HepG2 (cell line): ENCODE data around the gene SWI5. TPM values are rescaled to one million over a fixed set of nuclear protein-coding genes. Genes with fewer than 3 reads are reported as not detected.

Source experiments
- ATAC-seq: fragments of 200-7000 bp; cut with Tn5 transposase; 3 replicates; pipeline ENCODE4 v1.9.1; 2020; ENCODE audit warnings: mild to moderate bottlenecking, moderate library complexity
- BruUV-seq: library from RNA; stranded (reverse); fragments of 400-500 nt; replicated peaks from 2 replicates; lab custom pipeline; 2021; lab: Mats Ljungman, UMichigan
- CTCF ChIA-PET: fragments of 300-600 bp; formaldehyde crosslinking; extraction: SDS; loops from one replicate; lab custom pipeline; 2021; ENCODE audit warnings: low total read pairs, inconsistent platforms, low intra/inter-chr PET ratio; lab: Yijun Ruan, JAX
- POLR2A ChIA-PET: fragments of 350-600 bp; sonication (Branson Sonifier 250); formaldehyde crosslinking; loops from one replicate; lab custom pipeline; 2020; ENCODE audit warnings: antibody characterized with exemption, inconsistent platforms; lab: Yijun Ruan, JAX
- DNase-seq: peaks from one replicate; pipeline ENCODE4 v3.0.0-alpha.2; 2015; ENCODE audit warnings: low spot score
- FAIRE-seq: peaks from 3 replicates; lab custom pipeline; 2011; peaks lifted over from hg19 to GRCh38; lab: Jason Lieb, UNC
- H2AFZ ChIP-seq: one replicate; pipeline ENCODE4 v1.6.1; 2011; ENCODE audit warnings: low read length, inconsistent platforms
- H3K27ac ChIP-seq: fragments of 300-600 bp; 3 replicates; pipeline ENCODE4 v1.8.0; 2011; ENCODE audit warnings: mixed run types, mild to moderate bottlenecking, mixed read lengths, low read length, inconsistent platforms; ENCODE audit not compliant: insufficient read depth; ENCODE audit errors: extremely low read length
- H3K27me3 ChIP-seq, 2 experiments: fragments of 200-600 bp in 1 of 2; 2 replicates in 1 of 2; 3 replicates in 1 of 2; pipeline versions ENCODE4 v1.6.0 to v1.8.0; 2011; ENCODE audit warnings: low read length in 2 of 2, mild to moderate bottlenecking in 2 of 2, moderate library complexity in 2 of 2, inconsistent platforms in 1 of 2; ENCODE audit not compliant: insufficient read depth in 2 of 2, control insufficient read depth in 1 of 2
- H3K36me3 ChIP-seq, 2 experiments: fragments of 200-600 bp in 1 of 2; replicated peaks in 1 of 2; 2 replicates in 1 of 2; 3 replicates in 1 of 2; pipeline versions ENCODE4 v1.5.1 to v1.8.0; 2011; ENCODE audit warnings: low read length in 2 of 2, inconsistent platforms in 1 of 2; ENCODE audit not compliant: insufficient read depth in 2 of 2, control insufficient read depth in 1 of 2
- H3K4me1 ChIP-seq: 2 replicates; pipeline ENCODE4 v1.5.1; 2012; ENCODE audit warnings: low read length, inconsistent platforms; ENCODE audit not compliant: insufficient read depth
- H3K4me2 ChIP-seq: 2 replicates; pipeline ENCODE4 v1.6.0; 2011; ENCODE audit warnings: low read depth, low read length, inconsistent platforms
- H3K4me3 ChIP-seq, 3 experiments: fragments of 200-600 bp in 1 of 3; sonication (generic), shearing (Covaris generic) in 1 of 3; replicated peaks in 1 of 3; 2 replicates each; pipeline ENCODE4 v1.5.1; 2011 to 2016; ENCODE audit warnings: low read length in 3 of 3, inconsistent platforms in 2 of 3, low read depth in 2 of 3, mild to moderate bottlenecking in 2 of 3, control low read depth in 1 of 3, mixed read lengths in 1 of 3; ENCODE audit not compliant: insufficient read depth in 1 of 3
- H3K79me2 ChIP-seq: one replicate; pipeline ENCODE4 v1.6.1; 2011; ENCODE audit warnings: low read length, inconsistent platforms; ENCODE audit not compliant: insufficient read depth
- H3K9ac ChIP-seq: 2 replicates; pipeline ENCODE4 v1.6.0; 2011; ENCODE audit warnings: mild to moderate bottlenecking, low read depth, low read length, inconsistent platforms; ENCODE audit not compliant: insufficient read depth
- H3K9me3 ChIP-seq: 2 replicates; pipeline ENCODE4 v1.5.1; 2012; ENCODE audit warnings: mild to moderate bottlenecking, low read length
- H4K20me1 ChIP-seq: 2 replicates; pipeline ENCODE4 v1.6.0; 2011; ENCODE audit warnings: inconsistent platforms, mild to moderate bottlenecking, low read length, moderate library complexity; ENCODE audit not compliant: insufficient read depth
- AGO1 ChIP-seq: fragments of 200-400 bp; formaldehyde crosslinking; IDR thresholded peaks from 2 replicates; pipeline ENCODE4 v1.6.1; 2017; ENCODE audit warnings: mild to moderate bottlenecking, low read depth, low read length, moderate library complexity; ENCODE audit not compliant: poor library complexity, severe bottlenecking
- ARHGAP35 ChIP-seq: sonication (generic); formaldehyde crosslinking; IDR thresholded peaks from 2 replicates; pipeline ENCODE4 v1.9.0; 2022; ENCODE audit warnings: mild to moderate bottlenecking, inconsistent platforms, moderate library complexity, missing genetic modification reagents, borderline replicate concordance
- ATF7 ChIP-seq, 2 experiments: fragments of 450-650 bp in 1 of 2; sonication (generic) in 1 of 2; formaldehyde crosslinking in 1 of 2; IDR thresholded peaks; 2 replicates each; pipeline versions ENCODE4 v1.4.0 to v1.6.1; 2016 to 2020; ENCODE audit warnings: antibody characterized with exemption in 1 of 2, mild to moderate bottlenecking in 1 of 2, missing genetic modification reagents in 1 of 2
- CCAR2 ChIP-seq: fragments of 200-400 bp; formaldehyde crosslinking; optimal IDR thresholded peaks from 2 replicates; pipeline ENCODE3; 2018; ENCODE audit warnings: low read depth, mild to moderate bottlenecking, low read length, moderate library complexity
- ELF4 ChIP-seq: sonication (generic); formaldehyde crosslinking; IDR thresholded peaks from 2 replicates; pipeline ENCODE4 v1.5.0; 2020; ENCODE audit warnings: missing genetic modification reagents, mild to moderate bottlenecking, moderate library complexity, borderline replicate concordance
- GFI1 ChIP-seq: sonication (generic); formaldehyde crosslinking; IDR thresholded peaks from 2 replicates; pipeline ENCODE4 v1.5.0; 2020; ENCODE audit warnings: missing genetic modification reagents, mild to moderate bottlenecking, borderline replicate concordance
- MAZ ChIP-seq, 2 experiments: sonication (generic) in 1 of 2; formaldehyde crosslinking in 1 of 2; IDR thresholded peaks; 2 replicates each; pipeline versions ENCODE4 v1.5.0 to v1.6.1; 2012 to 2020; ENCODE audit warnings: low read depth in 2 of 2, mild to moderate bottlenecking in 2 of 2, borderline replicate concordance in 1 of 2, improper control_type of control experiment in 1 of 2, low read length in 1 of 2, missing genetic modification reagents in 1 of 2, moderate library complexity in 1 of 2
- MEIS2 ChIP-seq: sonication (generic); formaldehyde crosslinking; IDR thresholded peaks from 2 replicates; pipeline ENCODE4 v1.9.0; 2021; ENCODE audit warnings: mild to moderate bottlenecking, missing genetic modification reagents
- SALL2 ChIP-seq: sonication (generic); formaldehyde crosslinking; IDR thresholded peaks from 2 replicates; pipeline ENCODE4 v1.8.1; 2023; ENCODE audit warnings: mild to moderate bottlenecking, missing genetic modification reagents, inconsistent platforms
- ZIK1 ChIP-seq: sonication (generic); formaldehyde crosslinking; IDR thresholded peaks from 2 replicates; pipeline ENCODE4 v1.5.0; 2020; ENCODE audit warnings: mild to moderate bottlenecking, low read depth, missing genetic modification reagents, borderline replicate concordance
- ZNF136 ChIP-seq: sonication (generic); formaldehyde crosslinking; IDR thresholded peaks from 2 replicates; pipeline ENCODE4 v1.8.1; 2022; ENCODE audit warnings: low read depth, mild to moderate bottlenecking, moderate library complexity, missing genetic modification reagents
- ZNF772 ChIP-seq: sonication (generic); formaldehyde crosslinking; IDR thresholded peaks from 2 replicates; pipeline ENCODE4 v1.5.0; 2020; ENCODE audit warnings: mild to moderate bottlenecking, missing genetic modification reagents
- WGBS: methylation state at CpG from one replicate; pipeline ENCODE4 v1.1.6; 2017; ENCODE audit warnings: low lambda C conversion rate; 5-methylcytosine and 5-hydroxymethylcytosine counted together
- in situ Hi-C: cut with HindIII; loops from 2 replicates; pipeline ENCODE4 v1.10.0; 2017; ENCODE audit warnings: low pct_unique_long_range_greater_than_20kb; ENCODE audit not compliant: extremely low pct_ligation_motif_present
- intact Hi-C: fragments of 100-400 bp; cut with micrococcal nuclease; formaldehyde crosslinking; loops from one replicate; pipeline ENCODE4 v1.10.0; 2022; ENCODE audit not compliant: unreplicated experiment
- polyA plus RNA-seq, 8 experiments: library from polyadenylated mRNA; depleted of rRNA in 3 of 8; stranded (reverse) in 7 of 8; unstranded in 1 of 8; fragments of >200 nt; fragmentation: Illumina TruSeq in 4 of 8; extraction: Trizol in 4 of 8; gene quantifications; 2 replicates each; pipeline versions ENCODE4 v1.2.1 to v1.2.3, GENCODE V29; 2011 to 2016; ENCODE audit warnings: low read depth in 4 of 8, missing spikeins in 1 of 8, mixed read lengths in 1 of 8; ENCODE audit not compliant: insufficient read depth in 1 of 8
- total RNA-seq, 5 experiments: library from RNA; depleted of rRNA; stranded (reverse); fragments of >200 nt; fragmentation: Illumina TruSeq; extraction: Trizol; gene quantifications; 2 replicates each; pipeline ENCODE4 v1.2.3, GENCODE V29; 2016; ENCODE audit warnings: low read depth in 1 of 5
- TF ChIP-seq, protein P1 (sequence below): sonication (generic); formaldehyde crosslinking; IDR thresholded peaks from 2 replicates; pipeline ENCODE4 v1.4.0; 2020; ENCODE audit warnings: mild to moderate bottlenecking, missing genetic modification reagents, borderline replicate concordance

SWI5 gene
- total and polyA plus RNA-seq, 2 of the 13 experiments (the other 11 are each of a cell fraction or from before 2014, with no cell fraction given): 39.2 to 41.0 TPM

DNA sequence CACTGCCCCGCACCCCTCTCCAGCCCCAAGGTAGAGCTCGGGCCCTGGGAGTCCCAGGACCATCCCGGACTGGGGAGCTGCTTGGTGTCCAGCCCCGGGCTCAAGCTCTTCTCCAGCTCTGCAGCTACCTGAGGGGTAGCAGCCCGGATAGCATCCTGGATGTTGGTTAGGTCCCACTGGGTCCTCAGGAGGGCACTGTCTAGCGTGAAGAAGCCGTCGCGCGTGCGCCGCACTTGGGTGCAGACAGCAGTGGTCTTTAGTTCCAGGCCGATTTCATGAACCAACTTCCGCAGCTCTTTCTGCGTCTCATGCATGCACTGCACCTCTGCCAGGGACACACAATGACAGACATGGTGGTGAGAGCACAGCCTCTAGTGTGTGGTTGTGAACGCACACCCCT, 33.5 kb downstream of the SWI5 start (continued):
- TF ChIP-seq ARHGAP35 (CRISPR knock-in tag): no peak
- no peak for TF ChIP-seq SALL2 (CRISPR knock-in tag)
- TF ChIP-seq, protein P1, sequence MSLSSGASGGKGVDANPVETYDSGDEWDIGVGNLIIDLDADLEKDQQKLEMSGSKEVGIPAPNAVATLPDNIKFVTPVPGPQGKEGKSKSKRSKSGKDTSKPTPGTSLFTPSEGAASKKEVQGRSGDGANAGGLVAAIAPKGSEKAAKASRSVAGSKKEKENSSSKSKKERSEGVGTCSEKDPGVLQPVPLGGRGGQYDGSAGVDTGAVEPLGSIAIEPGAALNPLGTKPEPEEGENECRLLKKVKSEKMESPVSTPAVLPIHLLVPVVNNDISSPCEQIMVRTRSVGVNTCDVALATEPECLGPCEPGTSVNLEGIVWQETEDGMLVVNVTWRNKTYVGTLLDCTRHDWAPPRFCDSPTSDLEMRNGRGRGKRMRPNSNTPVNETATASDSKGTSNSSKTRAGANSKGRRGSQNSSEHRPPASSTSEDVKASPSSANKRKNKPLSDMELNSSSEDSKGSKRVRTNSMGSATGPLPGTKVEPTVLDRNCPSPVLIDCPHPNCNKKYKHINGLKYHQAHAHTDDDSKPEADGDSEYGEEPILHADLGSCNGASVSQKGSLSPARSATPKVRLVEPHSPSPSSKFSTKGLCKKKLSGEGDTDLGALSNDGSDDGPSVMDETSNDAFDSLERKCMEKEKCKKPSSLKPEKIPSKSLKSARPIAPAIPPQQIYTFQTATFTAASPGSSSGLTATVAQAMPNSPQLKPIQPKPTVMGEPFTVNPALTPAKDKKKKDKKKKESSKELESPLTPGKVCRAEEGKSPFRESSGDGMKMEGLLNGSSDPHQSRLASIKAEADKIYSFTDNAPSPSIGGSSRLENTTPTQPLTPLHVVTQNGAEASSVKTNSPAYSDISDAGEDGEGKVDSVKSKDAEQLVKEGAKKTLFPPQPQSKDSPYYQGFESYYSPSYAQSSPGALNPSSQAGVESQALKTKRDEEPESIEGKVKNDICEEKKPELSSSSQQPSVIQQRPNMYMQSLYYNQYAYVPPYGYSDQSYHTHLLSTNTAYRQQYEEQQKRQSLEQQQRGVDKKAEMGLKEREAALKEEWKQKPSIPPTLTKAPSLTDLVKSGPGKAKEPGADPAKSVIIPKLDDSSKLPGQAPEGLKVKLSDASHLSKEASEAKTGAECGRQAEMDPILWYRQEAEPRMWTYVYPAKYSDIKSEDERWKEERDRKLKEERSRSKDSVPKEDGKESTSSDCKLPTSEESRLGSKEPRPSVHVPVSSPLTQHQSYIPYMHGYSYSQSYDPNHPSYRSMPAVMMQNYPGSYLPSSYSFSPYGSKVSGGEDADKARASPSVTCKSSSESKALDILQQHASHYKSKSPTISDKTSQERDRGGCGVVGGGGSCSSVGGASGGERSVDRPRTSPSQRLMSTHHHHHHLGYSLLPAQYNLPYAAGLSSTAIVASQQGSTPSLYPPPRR (CRISPR knock-in tag): no peak
- no peak for TF ChIP-seq CCAR2
- no peak for TF ChIP-seq MAZ (IDR thresholded peaks at IDR 0.05; ENCODE audit: borderline replicate concordance, low read depth, low read length)
- no peak for TF ChIP-seq MAZ (CRISPR knock-in tag; IDR thresholded peaks at IDR 0.05; ENCODE audit: low read depth)

DNA sequence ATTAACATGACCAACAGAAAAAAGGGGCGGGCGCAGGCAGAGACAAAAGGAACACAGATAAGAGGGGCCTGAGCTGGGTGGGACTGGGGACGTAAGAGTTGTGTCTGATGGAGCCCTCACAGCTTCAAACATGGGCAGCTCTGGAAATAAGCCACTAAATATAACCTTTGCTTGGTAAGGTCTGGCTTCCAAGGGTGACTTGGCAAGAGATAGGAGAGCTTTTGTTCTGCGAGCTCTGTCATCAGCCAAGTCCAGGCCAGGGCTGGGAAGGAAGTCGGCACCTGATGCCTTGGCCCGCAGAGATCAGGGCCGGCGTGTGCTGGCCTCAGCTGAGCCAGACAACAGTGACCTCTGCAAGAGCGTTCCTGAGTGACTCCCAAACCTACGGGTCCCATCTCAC, 34.4 kb downstream of the SWI5 start:
- H3K27me3 ChIP-seq: no peaks in the 10 kb centered on the region
- no peak overlapping the region for H3K4me3 ChIP-seq
- no peak overlapping the region for H3K27ac ChIP-seq
- in situ Hi-C loops: no loop called here
- no peaks in the 10 kb centered on the region for H4K20me1 ChIP-seq
- H3K9ac ChIP-seq: no peak overlapping the region
- no peaks in the 10 kb centered on the region for H3K4me1 ChIP-seq
- BruUV-seq: no TSS peak
- POLR2A ChIA-PET: interaction anchor here (0.6 to 3.0 kb wide), 3 partner anchors 10 to 64 kb away, joined by 3 to 15 read pairs (median 3); no protein-coding TSS in a partner anchor
- ATAC-seq (no peak), DNase-seq (no peak), FAIRE-seq (no peak)
- H3K79me2 ChIP-seq: no peaks in the 10 kb centered on the region
- WGBS: over 99% methylated on average over 7 of the region's 10 CpGs
- peaks cover 16 to 45% of the 10 kb centered on the region in 2 experiments for H3K36me3 ChIP-seq
- H3K4me2 ChIP-seq: no peak overlapping the region
- intact Hi-C loops: no loop called here
- CTCF ChIA-PET: no interaction called here
- H3K9me3 ChIP-seq: no peaks in the 10 kb centered on the region
- no peak overlapping the region for H2AFZ ChIP-seq
- no peak for TF ChIP-seq ELF4 (CRISPR knock-in tag)
- TF ChIP-seq ZIK1 (CRISPR knock-in tag): no peak
- TF ChIP-seq MEIS2 (CRISPR knock-in tag): no peak
- no peak for TF ChIP-seq ATF7 (IDR thresholded peaks at IDR 0.05)
- TF ChIP-seq ATF7 (CRISPR knock-in tag; IDR thresholded peaks at IDR 0.05): no peak
- TF ChIP-seq ZNF136 (CRISPR knock-in tag): no peak
- no peak for TF ChIP-seq ZNF772 (CRISPR knock-in tag)
- TF ChIP-seq GFI1 (CRISPR knock-in tag): no peak
- no peak for TF ChIP-seq AGO1
